ENCODE measurements around the gene RPL14. TPM values are rescaled to one million over a fixed set of nuclear protein-coding genes. Genes with fewer than 3 reads are reported as not detected.

Gene RPL14
- polyA plus RNA-seq, 2 of the 4 experiments (the other 2 are of a cell fraction): 488 to 682 TPM

DNA sequence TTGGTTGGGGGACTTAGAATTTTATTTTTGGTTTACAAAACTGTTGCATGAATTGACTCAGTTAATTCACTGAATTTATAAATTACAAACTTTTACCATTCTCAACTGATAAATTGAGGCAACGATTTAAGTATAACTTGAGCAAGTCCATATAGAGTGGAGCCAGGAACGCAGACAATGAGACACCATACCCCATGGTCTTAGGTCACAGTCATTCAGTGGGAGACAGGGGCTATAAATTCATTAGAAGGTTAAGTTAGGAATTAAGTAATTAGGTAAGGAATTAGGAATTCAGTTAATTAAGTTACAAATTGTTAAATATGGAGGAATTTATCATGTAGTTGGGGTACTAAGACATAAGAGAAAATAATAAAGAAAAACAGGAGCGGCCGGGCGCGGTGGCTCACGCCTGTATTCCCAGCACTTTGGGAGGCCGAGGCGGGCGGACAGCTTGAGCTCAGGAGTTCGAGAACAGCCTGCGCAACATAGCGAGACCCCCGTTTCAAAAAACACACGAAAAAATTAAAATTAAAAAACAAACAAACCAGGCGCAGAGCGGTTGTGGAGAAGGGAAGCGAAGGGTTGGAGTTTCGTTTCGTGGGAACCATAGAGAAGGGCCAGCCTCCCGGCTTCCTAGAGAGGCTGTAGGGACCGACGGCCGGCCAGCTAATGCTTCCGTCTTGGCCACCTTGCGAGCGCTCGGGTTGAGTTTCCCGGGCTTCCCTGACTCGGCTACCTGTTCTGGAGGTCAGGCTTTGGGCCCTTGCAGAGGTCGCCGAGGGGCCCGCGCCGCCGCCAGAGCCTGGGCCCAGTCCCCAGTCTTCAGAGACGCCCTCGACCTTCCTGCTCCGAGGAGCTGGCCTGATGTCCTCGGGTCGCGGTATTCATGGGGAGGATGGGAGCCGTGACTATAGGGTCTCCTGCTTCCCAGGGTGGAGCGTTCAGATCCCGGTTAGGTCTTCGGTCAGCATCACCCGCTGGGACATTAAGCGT, 19.6 kb downstream of the RPL14 start, which contains the start of gene ZNF619:
ZNF619 (plus strand) TSS at position 645 of the 993 bp plus-strand sequence. CDS start 858 bp downstream, outside the sequence.
- DNase-seq (ENCODE audit: low read depth in 1 of 2, low spot score in 1 of 2) (peak; percentile 49 to 68), FAIRE-seq (no peak)
- POLR2A ChIA-PET: interaction anchor here (1.0 to 1.2 kb wide), 4 partner anchors 20 to 48 kb away, joined by 3 to 7 read pairs (median 4); partner anchors contain the start of genes RPL14, ZNF620 and ZNF621

DNA sequence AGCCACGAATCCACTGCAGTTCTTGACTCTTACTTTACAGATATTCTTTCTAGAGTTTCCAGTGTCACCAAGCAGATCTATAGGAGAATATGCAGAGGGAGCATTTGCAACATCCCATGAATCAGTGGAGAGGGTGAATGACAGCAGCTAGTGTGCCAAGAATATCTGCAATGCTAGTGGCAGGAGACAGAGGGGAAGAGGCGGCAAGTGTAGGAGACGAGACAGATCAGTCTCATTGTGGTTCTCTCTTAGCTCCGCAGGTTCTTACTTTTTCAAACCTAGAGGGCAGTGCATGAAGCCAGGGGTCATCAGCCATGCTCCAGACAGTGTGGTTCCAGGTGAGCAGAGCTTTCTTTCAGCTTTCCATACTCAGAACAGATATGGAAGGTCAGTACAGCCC, 20.5 kb downstream of the RPL14 start:
- peak overlapping the region; percentile 83 for H3K4me3 ChIP-seq
- ChIA-PET CTCF (interaction anchor here (1.3 kb wide), 1 partner anchor 14 kb away, joined by 3 read pairs; no protein-coding TSS in a partner anchor), POLR2A (interaction anchor here (1.2 kb wide), 2 partner anchors 20 to 28 kb away, joined by 5 to 7 read pairs; partner anchors contain the start of genes RPL14 and ZNF620)
- no peak for TF ChIP-seq MAFK (IDR thresholded peaks at IDR 0.05; ENCODE audit: partially characterized antibody)
- TF ChIP-seq GATA3 (IDR thresholded peaks at IDR 0.05; ENCODE audit: borderline replicate concordance): no peak
- TF ChIP-seq CEBPB (IDR thresholded peaks at IDR 0.05): no peak
- no peak for TF ChIP-seq EHF (CRISPR knock-in tag; IDR thresholded peaks at IDR 0.05)
- TF ChIP-seq HOXB5 (CRISPR knock-in tag; IDR thresholded peaks at IDR 0.05): no peak
- TF ChIP-seq SREBF2 (IDR thresholded peaks at IDR 0.05): no peak
- TF ChIP-seq, protein P1, sequence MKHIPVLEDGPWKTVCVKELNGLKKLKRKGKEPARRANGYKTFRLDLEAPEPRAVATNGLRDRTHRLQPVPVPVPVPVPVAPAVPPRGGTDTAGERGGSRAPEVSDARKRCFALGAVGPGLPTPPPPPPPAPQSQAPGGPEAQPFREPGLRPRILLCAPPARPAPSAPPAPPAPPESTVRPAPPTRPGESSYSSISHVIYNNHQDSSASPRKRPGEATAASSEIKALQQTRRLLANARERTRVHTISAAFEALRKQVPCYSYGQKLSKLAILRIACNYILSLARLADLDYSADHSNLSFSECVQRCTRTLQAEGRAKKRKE (CRISPR knock-in tag; IDR thresholded peaks at IDR 0.05; ENCODE audit: low read depth): no peak
- no peak for TF ChIP-seq POLR2AphosphoS2 (conservative IDR thresholded peaks at IDR 0.05; ENCODE audit: low read length)
- TF ChIP-seq, protein P2, sequence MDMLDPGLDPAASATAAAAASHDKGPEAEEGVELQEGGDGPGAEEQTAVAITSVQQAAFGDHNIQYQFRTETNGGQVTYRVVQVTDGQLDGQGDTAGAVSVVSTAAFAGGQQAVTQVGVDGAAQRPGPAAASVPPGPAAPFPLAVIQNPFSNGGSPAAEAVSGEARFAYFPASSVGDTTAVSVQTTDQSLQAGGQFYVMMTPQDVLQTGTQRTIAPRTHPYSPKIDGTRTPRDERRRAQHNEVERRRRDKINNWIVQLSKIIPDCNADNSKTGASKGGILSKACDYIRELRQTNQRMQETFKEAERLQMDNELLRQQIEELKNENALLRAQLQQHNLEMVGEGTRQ (IDR thresholded peaks at IDR 0.05): no peak
- TF ChIP-seq HEYL (CRISPR knock-in tag; IDR thresholded peaks at IDR 0.05): no peak
- no peak for TF ChIP-seq KDM1A (IDR thresholded peaks at IDR 0.05; ENCODE audit: low read depth)
- TF ChIP-seq JUNB (IDR thresholded peaks at IDR 0.05): no peak
- no peak for TF ChIP-seq MAZ (IDR thresholded peaks at IDR 0.05; ENCODE audit: borderline replicate concordance, low read depth, low read length)
- no peak for TF ChIP-seq ZFP36 (IDR thresholded peaks at IDR 0.05; ENCODE audit: borderline replicate concordance, partially characterized antibody)
- DNase-seq (ENCODE audit: low read depth in 1 of 2, low spot score in 1 of 2) (no peak), FAIRE-seq (no peak), ATAC-seq (peak in 1 of 2 experiments; percentile 15; a peak in 3 of 6 replicates)
- peak overlapping the region; percentile 89 for H3K4me2 ChIP-seq
- peak overlapping the region; percentile 88 to 96 for H3K27ac ChIP-seq
- H3K9me3 ChIP-seq: no peaks in the 10 kb centered on the region
- H3K4me1 ChIP-seq: no peaks in the 10 kb centered on the region
- 71% methylated on average over 4 of the region's 4 CpGs for WGBS (ENCODE audit: missing lambda C conversion rate)

More for the DNA sequence above, 19.6 kb downstream of the RPL14 start, which contains the start of gene ZNF619:
- CTCF ChIA-PET: interaction anchor here (1.3 kb wide), 1 partner anchor 13 kb away, joined by 3 read pairs; no protein-coding TSS in a partner anchor
- Histone ChIP-seq H3K4me3 (peak within 1 kb of the TSS; percentile 83), H3K4me1 (no peaks in the 10 kb centered on the region), H3K9me3 (no peaks in the 10 kb centered on the region), H3K4me2 (peak within 1 kb of the TSS; percentile 89), H3K27ac (peak within 1 kb of the TSS; percentile 88 to 96)
- TF ChIP-seq, protein P1 (CRISPR knock-in tag; IDR thresholded peaks at IDR 0.05; ENCODE audit: low read depth): no peak
- TF ChIP-seq, protein P3, sequence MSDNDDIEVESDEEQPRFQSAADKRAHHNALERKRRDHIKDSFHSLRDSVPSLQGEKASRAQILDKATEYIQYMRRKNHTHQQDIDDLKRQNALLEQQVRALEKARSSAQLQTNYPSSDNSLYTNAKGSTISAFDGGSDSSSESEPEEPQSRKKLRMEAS (IDR thresholded peaks at IDR 0.05): peak; percentile 42
- TF ChIP-seq, protein P4, sequence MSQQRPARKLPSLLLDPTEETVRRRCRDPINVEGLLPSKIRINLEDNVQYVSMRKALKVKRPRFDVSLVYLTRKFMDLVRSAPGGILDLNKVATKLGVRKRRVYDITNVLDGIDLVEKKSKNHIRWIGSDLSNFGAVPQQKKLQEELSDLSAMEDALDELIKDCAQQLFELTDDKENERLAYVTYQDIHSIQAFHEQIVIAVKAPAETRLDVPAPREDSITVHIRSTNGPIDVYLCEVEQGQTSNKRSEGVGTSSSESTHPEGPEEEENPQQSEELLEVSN (IDR thresholded peaks at IDR 0.05; ENCODE audit: borderline replicate concordance, low read depth): peak; percentile 28; the same call in 1 of the 2 replicates
- TF ChIP-seq KDM5A (IDR thresholded peaks at IDR 0.05) (peak; percentile 34; the same call in 1 of the 2 replicates), PHF8 (IDR thresholded peaks at IDR 0.05; ENCODE audit: borderline replicate concordance, low read depth) (peak; percentile 77; the same call in 1 of the 2 replicates), ZFP36 (IDR thresholded peaks at IDR 0.05; ENCODE audit: borderline replicate concordance, partially characterized antibody) (no peak), HOXA7 (CRISPR knock-in tag; IDR thresholded peaks at IDR 0.05) (no peak), POLR2A (IDR thresholded peaks at IDR 0.05; ENCODE audit: low read length) (0 out of 2 replicates have a peak, but pooled peaks have one; percentile 8), RARB (CRISPR knock-in tag; IDR thresholded peaks at IDR 0.05) (no peak), CBX8 (IDR thresholded peaks at IDR 0.05) (no peak)
- TF ChIP-seq, protein P5, sequence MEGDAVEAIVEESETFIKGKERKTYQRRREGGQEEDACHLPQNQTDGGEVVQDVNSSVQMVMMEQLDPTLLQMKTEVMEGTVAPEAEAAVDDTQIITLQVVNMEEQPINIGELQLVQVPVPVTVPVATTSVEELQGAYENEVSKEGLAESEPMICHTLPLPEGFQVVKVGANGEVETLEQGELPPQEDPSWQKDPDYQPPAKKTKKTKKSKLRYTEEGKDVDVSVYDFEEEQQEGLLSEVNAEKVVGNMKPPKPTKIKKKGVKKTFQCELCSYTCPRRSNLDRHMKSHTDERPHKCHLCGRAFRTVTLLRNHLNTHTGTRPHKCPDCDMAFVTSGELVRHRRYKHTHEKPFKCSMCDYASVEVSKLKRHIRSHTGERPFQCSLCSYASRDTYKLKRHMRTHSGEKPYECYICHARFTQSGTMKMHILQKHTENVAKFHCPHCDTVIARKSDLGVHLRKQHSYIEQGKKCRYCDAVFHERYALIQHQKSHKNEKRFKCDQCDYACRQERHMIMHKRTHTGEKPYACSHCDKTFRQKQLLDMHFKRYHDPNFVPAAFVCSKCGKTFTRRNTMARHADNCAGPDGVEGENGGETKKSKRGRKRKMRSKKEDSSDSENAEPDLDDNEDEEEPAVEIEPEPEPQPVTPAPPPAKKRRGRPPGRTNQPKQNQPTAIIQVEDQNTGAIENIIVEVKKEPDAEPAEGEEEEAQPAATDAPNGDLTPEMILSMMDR (IDR thresholded peaks at IDR 0.05): no peak
- ATAC-seq: peak; percentile 94 to 96
- 4% methylated on average over 33 of the region's 48 CpGs for WGBS (ENCODE audit: missing lambda C conversion rate)
